ENCODE results near the gene FARP1. TPM values are rescaled to one million over a fixed set of nuclear protein-coding genes. Genes with fewer than 3 reads are reported as not detected.
A peak's percentile ranks its signal among the peaks of the same experiment; 100 is the strongest.

FARP1 gene
- total RNA-seq, 6 experiments from 2014 or later: 44.9 to 104 (median 80.0) TPM

DNA sequence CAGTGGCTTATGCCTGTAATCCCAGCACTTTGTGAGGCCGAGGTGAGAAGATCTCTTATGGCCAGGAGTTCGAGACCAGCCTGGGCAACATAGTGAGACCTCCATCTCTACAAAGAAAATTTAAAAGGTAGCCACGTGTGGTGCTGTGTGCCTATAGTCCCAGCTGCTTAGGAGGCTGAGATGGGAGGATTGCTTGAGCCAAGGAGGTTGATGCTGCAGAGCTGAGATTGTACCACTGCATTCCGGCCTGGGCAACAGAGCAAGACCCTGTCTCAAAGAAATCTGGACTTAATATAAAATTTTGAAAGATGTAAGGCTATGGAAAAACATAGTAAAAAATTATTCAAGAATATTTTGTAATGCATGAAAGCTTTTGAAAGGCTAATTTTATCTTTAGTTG, 99.5 kb downstream of the FARP1 start:
- WGBS (ENCODE audit: insufficient coverage, low coverage, low lambda C conversion rate, missing lambda C conversion rate): 79% methylated on average over 4 of the region's 4 CpGs
- Histone ChIP-seq H3K27me3 (no peaks in the 10 kb centered on the region), H3K4me1 (peaks cover 0 to 31% (median 12%) of the 10 kb centered on the region in 4 donors), H3K27ac (peak overlapping the region in 2 of 3 donors; percentile 42 to 64), H3K4me3 (no peak overlapping the region), H3K36me3 (no peaks in the 10 kb centered on the region), H3K9me3 (no peaks in the 10 kb centered on the region)
- ATAC-seq: no peak
- intact Hi-C loops (cut with DNase I): no loop called here
- no peak for DNase-seq
- no peak for TF ChIP-seq CTCF (IDR thresholded peaks at IDR 0.05)
- no peak for TF ChIP-seq POLR2A (IDR thresholded peaks at IDR 0.05)

DNA sequence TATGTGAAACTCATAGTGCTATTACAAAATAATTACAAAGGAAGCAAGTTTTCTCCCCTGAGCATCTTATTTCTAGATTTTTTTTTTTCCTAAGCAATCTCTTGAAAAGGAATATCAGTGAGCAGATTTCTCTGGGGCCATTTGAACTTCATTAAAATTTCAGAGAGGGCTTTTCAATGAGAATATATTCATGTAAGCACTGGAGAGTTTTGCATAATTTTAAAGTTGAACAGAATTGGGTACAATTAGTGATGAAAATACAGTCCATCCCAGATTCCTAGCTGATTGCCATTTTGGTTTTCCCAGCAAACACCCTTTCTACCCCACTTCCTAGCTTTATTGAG, 101.0 kb downstream of the FARP1 start:
- TF ChIP-seq CTCF (IDR thresholded peaks at IDR 0.05): no peak
- no peak for TF ChIP-seq POLR2A (IDR thresholded peaks at IDR 0.05)
- Histone ChIP-seq H3K27ac (peak overlapping the region in 2 of 3 donors; percentile 42 to 64), H3K9me3 (no peaks in the 10 kb centered on the region), H3K27me3 (no peaks in the 10 kb centered on the region), H3K36me3 (no peaks in the 10 kb centered on the region), H3K4me3 (no peak overlapping the region), H3K4me1 (peaks cover 0 to 31% (median 12%) of the 10 kb centered on the region in 4 donors)
- ATAC-seq (peak in 1 of 4 donors; percentile 7), DNase-seq (no peak)
- intact Hi-C loops (cut with DNase I): no loop called here

DNA sequence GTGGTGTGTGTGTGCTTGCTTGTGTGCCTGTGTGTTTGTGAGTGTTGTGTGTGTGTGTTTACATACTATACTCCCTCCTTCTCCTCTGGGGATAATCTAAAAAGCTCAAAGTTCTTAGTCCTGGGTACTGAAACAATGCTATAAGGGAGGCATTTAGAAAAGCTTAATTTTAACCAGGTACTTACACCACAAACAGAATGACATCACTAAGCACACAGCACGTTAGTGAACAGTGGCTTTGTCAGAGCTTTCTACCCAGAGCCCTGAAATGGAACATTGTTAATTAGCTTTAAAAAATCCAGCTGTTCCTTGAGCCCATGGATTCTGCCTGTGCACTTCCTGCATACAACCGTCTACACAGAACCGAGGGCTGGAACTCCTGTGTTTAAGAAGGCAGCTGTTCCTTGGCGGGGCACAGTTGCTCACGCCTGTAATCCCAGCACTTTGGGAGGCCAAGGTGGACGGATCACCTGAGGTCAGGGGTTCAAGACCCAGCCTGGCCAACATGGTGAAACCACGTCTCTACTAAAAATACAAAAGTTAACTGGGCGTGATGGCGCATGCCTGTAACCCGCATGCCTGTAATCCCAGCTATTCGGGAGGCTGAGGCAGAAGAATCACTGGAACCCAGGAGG, 103.8 kb downstream of the FARP1 start:
- ATAC-seq: peak; percentile 46 to 77 (median 60)
- 36% methylated on average over 4 of the region's 11 CpGs for WGBS (ENCODE audit: insufficient coverage, low coverage, low lambda C conversion rate, missing lambda C conversion rate)
- DNase-seq: no peak
- Histone ChIP-seq H3K27me3 (no peaks in the 10 kb centered on the region), H3K4me1 (peaks cover 0 to 27% (median 12%) of the 10 kb centered on the region in 4 donors), H3K36me3 (no peaks in the 10 kb centered on the region), H3K27ac (peak overlapping the region in 2 of 3 donors; percentile 25 to 47), H3K4me3 (no peak overlapping the region), H3K9me3 (no peaks in the 10 kb centered on the region)
- intact Hi-C loops (cut with DNase I): no loop called here
- TF ChIP-seq POLR2A (IDR thresholded peaks at IDR 0.05) (no peak), CTCF (IDR thresholded peaks at IDR 0.05) (no peak)

DNA sequence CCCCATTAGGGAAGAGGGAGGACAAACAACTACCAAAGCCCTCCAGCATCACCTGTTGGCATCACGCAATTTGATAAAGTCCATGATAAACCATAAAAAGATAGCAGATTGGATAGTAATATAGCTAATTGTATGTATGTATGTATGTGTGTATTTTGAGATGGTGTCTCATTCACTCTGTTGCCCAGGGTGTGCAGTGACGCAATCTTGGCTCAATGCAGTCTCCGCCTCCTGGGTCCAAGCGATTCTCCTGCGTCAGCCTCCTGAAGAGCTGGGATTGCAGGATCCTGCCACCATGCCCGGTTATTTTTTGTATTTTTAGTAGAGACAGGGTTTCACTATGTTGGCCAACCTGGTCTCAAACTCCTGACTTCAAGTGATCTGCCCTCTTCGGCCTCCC, 108.8 kb downstream of the FARP1 start:
- TF ChIP-seq POLR2A (IDR thresholded peaks at IDR 0.05): no peak
- TF ChIP-seq CTCF (IDR thresholded peaks at IDR 0.05): no peak
- ATAC-seq: peak; percentile 28 to 71 (median 43)
- DNase-seq: no peak

More for the DNA sequence above, 108.8 kb downstream of the FARP1 start:
- 88% methylated on average over 7 of the region's 7 CpGs for WGBS (ENCODE audit: insufficient coverage, low coverage, low lambda C conversion rate, missing lambda C conversion rate)
- H3K27me3 ChIP-seq: no peaks in the 10 kb centered on the region
- no peaks in the 10 kb centered on the region for H3K9me3 ChIP-seq
- peaks cover 0 to 21% (median 3%) of the 10 kb centered on the region in 4 donors for H3K4me1 ChIP-seq
- no peak overlapping the region for H3K4me3 ChIP-seq
- H3K27ac ChIP-seq: no peak overlapping the region
- intact Hi-C loops (cut with DNase I): no loop called here
- H3K36me3 ChIP-seq: no peaks in the 10 kb centered on the region
